ENCODE measurements around the gene TTBK2. TPM values are rescaled to one million over a fixed set of nuclear protein-coding genes. Genes with fewer than 3 reads are reported as not detected.
A peak's percentile ranks its signal among the peaks of the same experiment; 100 is the strongest.
"Not testable (repeated sequence)": the region's sequence is repeated elsewhere in the genome, so short reads cannot be mapped to it uniquely, and the experiment has no call there.

The TTBK2 gene
- total RNA-seq, 2 donors from 2014 or later: 17.9 to 24.8 TPM

- H3K4me3 ChIP-seq (ENCODE audit: low read length); H3K27me3 Mint-ChIP-seq (ENCODE audit: insufficient read depth); H3K36me3 ChIP-seq (ENCODE audit: control insufficient read depth, insufficient read depth, low read length); H3K4me1 ChIP-seq (ENCODE audit: control insufficient read depth, insufficient read depth, low read length); H3K9ac ChIP-seq (ENCODE audit: extremely low read depth, low read length, poor library complexity, severe bottlenecking); H3K27ac ChIP-seq (ENCODE audit: low read depth, low read length); H3K27me3 ChIP-seq (ENCODE audit: control insufficient read depth, insufficient read depth, low read length, poor library complexity, severe bottlenecking): not testable (repeated sequence)
- 67 to 83% methylated on average over 5 to 16 of the region's 16 CpGs for WGBS, 2 experiments (ENCODE audit: insufficient coverage in 1 of 2, insufficient read length in 1 of 2)
- Mint-ChIP-seq H3K9me3 (peaks cover 37% of the 10 kb centered on the region), H3K36me3 (ENCODE audit: low read depth) (peaks cover 17% of the 10 kb centered on the region), H3K4me3 (peak overlapping the region; percentile 42), H3K27ac (peak overlapping the region; percentile 86), H3K4me1 (peaks cover 12% of the 10 kb centered on the region)
- TF ChIP-seq CTCF (conservative IDR thresholded peaks at IDR 0.05): peak; percentile 42
- H3K9me3 ChIP-seq (ENCODE audit: control insufficient read depth, low read length): peaks cover 18% of the 10 kb centered on the region
- DNase-seq: peak; percentile 71
These were observed 156.3 kb downstream of the TTBK2 start for GRCh38 chr15:42764154-42764731.

- H3K36me3 Mint-ChIP-seq (ENCODE audit: low read depth): peaks cover 15% of the 10 kb centered on the region
- not testable (repeated sequence) for H3K36me3 ChIP-seq (ENCODE audit: control insufficient read depth, insufficient read depth, low read length); H3K27me3 ChIP-seq (ENCODE audit: control insufficient read depth, insufficient read depth, low read length, poor library complexity, severe bottlenecking); H3K27ac ChIP-seq (ENCODE audit: low read depth, low read length); H3K4me1 ChIP-seq (ENCODE audit: control insufficient read depth, insufficient read depth, low read length); H3K9ac ChIP-seq (ENCODE audit: extremely low read depth, low read length, poor library complexity, severe bottlenecking); H3K27me3 Mint-ChIP-seq (ENCODE audit: insufficient read depth); DNase-seq; H3K27ac Mint-ChIP-seq; H3K4me3 Mint-ChIP-seq; H3K4me3 ChIP-seq (ENCODE audit: low read length)
- peaks cover 29% of the 10 kb centered on the region for H3K9me3 Mint-ChIP-seq
- WGBS, 2 experiments (ENCODE audit: insufficient coverage in 1 of 2, insufficient read length in 1 of 2): 100% methylated on average over 1 to 2 of the region's 2 CpGs
- H3K4me1 Mint-ChIP-seq: peaks cover 12% of the 10 kb centered on the region
- H3K9me3 ChIP-seq (ENCODE audit: control insufficient read depth, low read length): peaks cover 18% of the 10 kb centered on the region
These were observed 158.8 kb downstream of the TTBK2 start for GRCh38 chr15:42761813-42762212.

GRCh38 chr15:42760759-42761158 is 159.8 kb downstream of the TTBK2 start:
- no peaks in the 10 kb centered on the region for H3K27me3 ChIP-seq (ENCODE audit: control insufficient read depth, insufficient read depth, low read length, poor library complexity, severe bottlenecking)
- 89% methylated on average over 1 of the region's 1 CpG; no CpG with 5 or more reads in 1 of the 2 experiments for WGBS, 2 experiments (ENCODE audit: insufficient coverage in 1 of 2, insufficient read length in 1 of 2)
- H3K36me3 ChIP-seq (ENCODE audit: control insufficient read depth, insufficient read depth, low read length): no peaks in the 10 kb centered on the region
- no peaks in the 10 kb centered on the region for H3K27me3 Mint-ChIP-seq (ENCODE audit: insufficient read depth)
- peaks cover 15% of the 10 kb centered on the region for H3K36me3 Mint-ChIP-seq (ENCODE audit: low read depth)
- no peak overlapping the region for H3K9ac ChIP-seq (ENCODE audit: extremely low read depth, low read length, poor library complexity, severe bottlenecking)
- peak overlapping the region; percentile 7 for H3K4me3 ChIP-seq (ENCODE audit: low read length)
- H3K27ac Mint-ChIP-seq: no peak overlapping the region
- peaks cover 18% of the 10 kb centered on the region for H3K9me3 ChIP-seq (ENCODE audit: control insufficient read depth, low read length)
- no peak overlapping the region for H3K27ac ChIP-seq (ENCODE audit: low read depth, low read length)
- no peak for TF ChIP-seq CTCF (conservative IDR thresholded peaks at IDR 0.05)
- no peak overlapping the region for H3K4me3 Mint-ChIP-seq
- H3K4me1 ChIP-seq (ENCODE audit: control insufficient read depth, insufficient read depth, low read length): no peaks in the 10 kb centered on the region
- H3K9me3 Mint-ChIP-seq: peaks cover 29% of the 10 kb centered on the region
- no peak for DNase-seq
- peaks cover 12% of the 10 kb centered on the region for H3K4me1 Mint-ChIP-seq

GRCh38 chr15:42759093-42759492 is 161.5 kb downstream of the TTBK2 start:
- H3K36me3 ChIP-seq (ENCODE audit: control insufficient read depth, insufficient read depth, low read length): no peaks in the 10 kb centered on the region
- Mint-ChIP-seq H3K27ac (no peak overlapping the region), H3K4me1 (peaks cover 6% of the 10 kb centered on the region), H3K9me3 (peaks cover 29% of the 10 kb centered on the region), H3K27me3 (ENCODE audit: insufficient read depth) (no peaks in the 10 kb centered on the region), H3K36me3 (ENCODE audit: low read depth) (peaks cover 15% of the 10 kb centered on the region), H3K4me3 (no peak overlapping the region)
- H3K4me3 ChIP-seq (ENCODE audit: low read length): no peak overlapping the region
- 89 to 100% methylated on average over 1 to 2 of the region's 2 CpGs for WGBS, 2 experiments (ENCODE audit: insufficient coverage in 1 of 2, insufficient read length in 1 of 2)
- H3K9me3 ChIP-seq (ENCODE audit: control insufficient read depth, low read length): peaks cover 18% of the 10 kb centered on the region
- H3K9ac ChIP-seq (ENCODE audit: extremely low read depth, low read length, poor library complexity, severe bottlenecking): no peak overlapping the region
- peak; percentile 48 for DNase-seq
- no peaks in the 10 kb centered on the region for H3K4me1 ChIP-seq (ENCODE audit: control insufficient read depth, insufficient read depth, low read length)
- no peak overlapping the region for H3K27ac ChIP-seq (ENCODE audit: low read depth, low read length)
- TF ChIP-seq CTCF (conservative IDR thresholded peaks at IDR 0.05): no peak
- H3K27me3 ChIP-seq (ENCODE audit: control insufficient read depth, insufficient read depth, low read length, poor library complexity, severe bottlenecking): no peaks in the 10 kb centered on the region
